Testis (tissue), 3 donors: ENCODE data around the gene ALPK1. TPM values are rescaled to one million over a fixed set of nuclear protein-coding genes. Genes with fewer than 3 reads are reported as not detected.

Source experiments
- DNase-seq: peaks from one replicate; pipeline ENCODE4 v3.0.0-alpha.2; 2019
- H3K27ac ChIP-seq, 2 donors: fragments of 200-600 bp; sonication (generic); one replicate each; pipeline ENCODE4 v1.5.1; 2019
- H3K27me3 ChIP-seq: fragments of 200-600 bp; sonication (generic); one replicate; pipeline ENCODE4 v1.5.1; 2019
- H3K36me3 ChIP-seq: fragments of 200-600 bp; sonication (generic); one replicate; pipeline ENCODE4 v1.5.1; 2017; ENCODE audit warnings: low read depth; ENCODE audit errors: missing control alignments
- H3K4me1 ChIP-seq: fragments of 200-600 bp; sonication (generic); one replicate; pipeline ENCODE4 v1.5.1; 2019
- H3K4me3 ChIP-seq, 2 donors: fragments of 200-600 bp; sonication (generic); one replicate each; pipeline ENCODE4 v1.5.1; 2017 to 2019
- H3K9me3 ChIP-seq: fragments of 200-600 bp; sonication (generic); one replicate; pipeline ENCODE4 v1.5.1; 2017
- CTCF ChIP-seq, 3 experiments: fragments of 450-650 bp in 2 of 3; fragments of 200-600 bp in 1 of 3; sonication (generic) in 1 of 3; IDR thresholded peaks; one replicate each; pipeline ENCODE4 v1.5.1; 2016 to 2019; ENCODE audit warnings: antibody characterized with exemption in 3 of 3, mild to moderate bottlenecking in 2 of 3, moderate library complexity in 1 of 3
- POLR2A ChIP-seq: fragments of 450-650 bp; IDR thresholded peaks from one replicate; pipeline ENCODE4 v1.6.1; 2017; ENCODE audit warnings: antibody characterized with exemption, mild to moderate bottlenecking, moderate library complexity
- WGBS, 2 donors: methylation state at CpG; one replicate each; pipeline ENCODE4 v1.1.5; 2018; 5-methylcytosine and 5-hydroxymethylcytosine counted together
- intact Hi-C: fragments of 100-400 bp; cut with DNase I; formaldehyde crosslinking; loops from one replicate; pipeline ENCODE4 v1.15.1; 2023; ENCODE audit warnings: low total_unique reads
- polyA plus RNA-seq: library from polyadenylated mRNA; stranded (reverse); fragments of 350-450 nt; fragmentation: Illumina TruSeq; extraction: RNeasy Lipid Tissue Mini Kit (QIAGEN cat#74804); gene quantifications from one replicate; pipeline ENCODE4 v1.2.3, GENCODE V29; 2014; ENCODE audit warnings: low read depth, low replicate concordance; ENCODE audit not compliant: insufficient read depth
- total RNA-seq, 2 donors: library from RNA; depleted of rRNA; stranded (reverse); fragments of >200 nt; gene quantifications; one replicate each; pipeline ENCODE4 v1.2.3, GENCODE V29; 2016

The ALPK1 gene
- total and polyA plus RNA-seq, 3 donors from 2014 or later = 5.2 to 12.5 (median 9.7) TPM

- H3K9me3 ChIP-seq = no peaks in the 10 kb centered on the region
- TF ChIP-seq CTCF (IDR thresholded peaks at IDR 0.05) (peak in 1 of 3 experiments; percentile 36), POLR2A (no peak)
- H3K4me1 ChIP-seq = no peaks in the 10 kb centered on the region
- intact Hi-C loops = no loop called here
- H3K27ac ChIP-seq = no peak overlapping the region
- no peaks in the 10 kb centered on the region for H3K27me3 ChIP-seq
- H3K36me3 ChIP-seq = no peaks in the 10 kb centered on the region
- no peak overlapping the region for H3K4me3 ChIP-seq
- 72 to 73% methylated on average over 9 of the region's 9 CpGs for WGBS, 2 donors
- DNase-seq = no peak
Observed at GRCh38 chr4:112327965-112328733, 31.0 kb downstream of the ALPK1 start.

DNA sequence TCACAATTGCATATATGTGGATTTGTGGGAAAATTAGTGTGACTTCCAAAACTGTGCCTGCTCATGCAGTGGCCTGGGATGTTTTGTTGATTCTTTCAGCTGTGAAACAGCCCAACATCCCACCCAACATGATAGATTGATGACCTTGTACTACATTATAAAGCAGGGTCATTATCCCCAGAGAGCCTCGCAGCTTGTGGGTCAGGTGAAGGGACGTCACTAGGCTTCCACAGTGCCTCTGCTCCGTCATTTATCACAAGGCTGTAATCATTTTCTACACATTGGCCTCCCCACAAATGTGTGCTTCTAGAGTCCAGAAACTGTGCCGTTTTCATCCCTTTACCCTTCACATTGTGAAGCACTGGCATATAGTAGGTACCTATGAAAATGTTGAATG lies 31.6 kb downstream of the ALPK1 start:
- H3K27me3 ChIP-seq = no peaks in the 10 kb centered on the region
- DNase-seq = no peak
- H3K36me3 ChIP-seq = no peaks in the 10 kb centered on the region
- no peaks in the 10 kb centered on the region for H3K4me1 ChIP-seq
- no peaks in the 10 kb centered on the region for H3K9me3 ChIP-seq
- H3K4me3 ChIP-seq = no peak overlapping the region
- no peak overlapping the region for H3K27ac ChIP-seq
- TF ChIP-seq CTCF (IDR thresholded peaks at IDR 0.05) (no peak), POLR2A (no peak)
- WGBS, 2 donors = 85 to 91% methylated on average over 4 of the region's 4 CpGs
- intact Hi-C loops = no loop called here

DNA sequence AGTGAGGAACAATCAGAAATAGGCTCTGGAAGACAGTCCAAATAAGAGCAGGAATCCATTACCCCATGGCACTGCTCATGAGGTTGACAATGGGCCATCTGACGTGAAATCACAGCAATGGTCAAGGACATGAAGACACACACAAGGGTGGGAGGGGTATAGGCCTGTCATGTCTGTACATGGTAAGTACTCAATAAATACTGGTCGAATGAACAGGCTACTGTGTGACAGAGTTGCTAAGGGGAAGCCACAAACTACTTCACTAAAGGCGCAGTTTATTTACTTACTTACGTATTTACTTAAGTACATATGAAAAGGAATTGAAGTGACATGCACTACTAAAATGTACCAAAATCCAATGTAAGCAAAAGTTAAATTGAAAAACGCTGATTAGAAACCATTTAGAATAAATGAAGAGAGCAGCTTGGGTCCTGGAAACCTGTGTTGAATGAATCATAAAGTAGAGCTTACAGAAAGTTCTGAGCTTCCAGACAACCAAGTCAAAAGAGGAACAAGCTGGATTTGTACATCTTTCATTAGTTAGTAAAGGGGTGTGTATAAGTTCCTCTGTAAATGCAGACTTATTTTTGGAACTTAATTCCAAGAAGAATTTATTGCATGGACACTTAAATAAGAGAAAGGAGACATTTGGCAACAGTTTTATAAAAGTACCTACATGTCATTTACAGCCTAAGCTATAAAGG lies 32.7 kb downstream of the ALPK1 start:
- Histone ChIP-seq H3K4me1 (no peaks in the 10 kb centered on the region), H3K4me3 (no peak overlapping the region), H3K36me3 (no peaks in the 10 kb centered on the region), H3K9me3 (no peaks in the 10 kb centered on the region), H3K27me3 (no peaks in the 10 kb centered on the region), H3K27ac (no peak overlapping the region)
- intact Hi-C loops = no loop called here
- 86 to 90% methylated on average over 5 of the region's 5 CpGs for WGBS, 2 donors
- TF ChIP-seq CTCF (IDR thresholded peaks at IDR 0.05) (no peak), POLR2A (no peak)
- DNase-seq = no peak

GRCh38 chr4:112330921-112331320 lies 33.8 kb downstream of the ALPK1 start:
- intact Hi-C loops = no loop called here
- Histone ChIP-seq H3K4me1 (no peaks in the 10 kb centered on the region), H3K27me3 (no peaks in the 10 kb centered on the region), H3K9me3 (no peaks in the 10 kb centered on the region), H3K36me3 (no peaks in the 10 kb centered on the region), H3K4me3 (no peak overlapping the region), H3K27ac (no peak overlapping the region)
- TF ChIP-seq CTCF (IDR thresholded peaks at IDR 0.05) (no peak), POLR2A (no peak)
- WGBS, 2 donors = 87 to 92% methylated on average over 4 of the region's 4 CpGs
- DNase-seq = no peak
